ENCODE measurements around the gene PCDH9. TPM values are rescaled to one million over a fixed set of nuclear protein-coding genes. Genes with fewer than 3 reads are reported as not detected.

Gene PCDH9
- polyA plus RNA-seq, 3 donors from 2014 or later = 0.56 to 0.77 TPM; not detected in 1

GRCh38 chr13:67070306-67070705 lies 159.8 kb downstream of the PCDH9 start:
- no peak overlapping the region for H3K27ac Mint-ChIP-seq
- peaks cover 0 to 7% (median 2%) of the 10 kb centered on the region in 6 donors for H3K9me3 Mint-ChIP-seq
- peaks cover 0 to 10% of the 10 kb centered on the region in 2 donors for H3K4me1 Mint-ChIP-seq
- DNase-seq = no peak
- H3K36me3 Mint-ChIP-seq = no peaks in the 10 kb centered on the region
- H3K4me3 Mint-ChIP-seq = no peak overlapping the region
- no peaks in the 10 kb centered on the region for H3K27me3 Mint-ChIP-seq (ENCODE audit: low read depth in 3 of 3)

- Mint-ChIP-seq H3K27me3 (ENCODE audit: low read depth in 3 of 3) (no peaks in the 10 kb centered on the region), H3K9me3 (peaks cover 0 to 12% (median 2%) of the 10 kb centered on the region in 6 donors), H3K27ac (no peak overlapping the region), H3K4me3 (no peak overlapping the region), H3K36me3 (no peaks in the 10 kb centered on the region), H3K4me1 (peaks cover 0 to 10% of the 10 kb centered on the region in 2 donors)
- no peak for DNase-seq
Observed at GRCh38 chr13:67069117-67069767, 160.9 kb downstream of the PCDH9 start.

GRCh38 chr13:67064920-67065319 lies 165.2 kb downstream of the PCDH9 start:
- Mint-ChIP-seq H3K27ac (no peak overlapping the region), H3K27me3 (ENCODE audit: low read depth in 3 of 3) (no peaks in the 10 kb centered on the region), H3K9me3 (peaks cover 0 to 21% (median 1%) of the 10 kb centered on the region in 6 donors), H3K36me3 (no peaks in the 10 kb centered on the region), H3K4me1 (no peaks in the 10 kb centered on the region), H3K4me3 (no peak overlapping the region)
- DNase-seq = no peak

- DNase-seq = no peak
- Mint-ChIP-seq H3K4me3 (no peak overlapping the region), H3K4me1 (no peaks in the 10 kb centered on the region)
Observed at GRCh38 chr13:67063036-67063435, 167.1 kb downstream of the PCDH9 start.

GRCh38 chr13:67062160-67062559 lies 168.0 kb downstream of the PCDH9 start:
- Mint-ChIP-seq H3K4me1 (no peaks in the 10 kb centered on the region), H3K27me3 (ENCODE audit: low read depth in 3 of 3) (no peaks in the 10 kb centered on the region), H3K9me3 (peaks cover 0 to 26% (median under 1%) of the 10 kb centered on the region in 6 donors), H3K4me3 (no peak overlapping the region), H3K36me3 (no peaks in the 10 kb centered on the region), H3K27ac (no peak overlapping the region)
- DNase-seq = no peak

More at GRCh38 chr13:67063036-67063435, 167.1 kb downstream of the PCDH9 start:
- Mint-ChIP-seq H3K27me3 (ENCODE audit: low read depth in 3 of 3) (no peaks in the 10 kb centered on the region), H3K9me3 (peaks cover 0 to 23% (median under 1%) of the 10 kb centered on the region in 6 donors), H3K27ac (no peak overlapping the region), H3K36me3 (no peaks in the 10 kb centered on the region)

- no peaks in the 10 kb centered on the region for H3K27me3 Mint-ChIP-seq (ENCODE audit: low read depth in 3 of 3)
- H3K4me1 Mint-ChIP-seq = no peaks in the 10 kb centered on the region
- no peak overlapping the region for H3K27ac Mint-ChIP-seq
- DNase-seq = no peak
- H3K9me3 Mint-ChIP-seq = peaks cover 0 to 28% (median under 1%) of the 10 kb centered on the region in 6 donors
- no peaks in the 10 kb centered on the region for H3K36me3 Mint-ChIP-seq
- no peak overlapping the region for H3K4me3 Mint-ChIP-seq
Observed at GRCh38 chr13:67061750-67062149, 168.4 kb downstream of the PCDH9 start.

- Mint-ChIP-seq H3K4me3 (no peak overlapping the region), H3K27ac (no peak overlapping the region)
Observed at GRCh38 chr13:67052550-67053490, 177.3 kb downstream of the PCDH9 start.

GRCh38 chr13:67049744-67050143 lies 180.4 kb downstream of the PCDH9 start:
- no peaks in the 10 kb centered on the region for H3K36me3 Mint-ChIP-seq

More at GRCh38 chr13:67052550-67053490, 177.3 kb downstream of the PCDH9 start:
- Mint-ChIP-seq H3K4me1 (peaks cover 0 to 1% of the 10 kb centered on the region in 2 donors), H3K27me3 (ENCODE audit: low read depth in 3 of 3) (no peaks in the 10 kb centered on the region), H3K9me3 (peaks cover 0 to 24% (median 4%) of the 10 kb centered on the region in 6 donors), H3K36me3 (no peaks in the 10 kb centered on the region)
- DNase-seq = no peak

GRCh38 chr13:67048821-67049150 lies 181.3 kb downstream of the PCDH9 start:
- Mint-ChIP-seq H3K27me3 (ENCODE audit: low read depth in 3 of 3) (no peaks in the 10 kb centered on the region), H3K9me3 (peaks cover 0 to 31% (median 4%) of the 10 kb centered on the region in 6 donors), H3K4me3 (no peak overlapping the region), H3K4me1 (peaks cover 0 to 1% of the 10 kb centered on the region in 2 donors), H3K27ac (no peak overlapping the region), H3K36me3 (no peaks in the 10 kb centered on the region)
- no peak for DNase-seq

More at GRCh38 chr13:67049744-67050143, 180.4 kb downstream of the PCDH9 start:
- Mint-ChIP-seq H3K27ac (no peak overlapping the region), H3K9me3 (peaks cover 0 to 27% (median 4%) of the 10 kb centered on the region in 6 donors), H3K4me1 (peaks cover 0 to 1% of the 10 kb centered on the region in 2 donors), H3K4me3 (no peak overlapping the region), H3K27me3 (ENCODE audit: low read depth in 3 of 3) (no peaks in the 10 kb centered on the region)
- DNase-seq = no peak

- Mint-ChIP-seq H3K9me3 (peaks cover 0 to 29% (median 4%) of the 10 kb centered on the region in 6 donors), H3K4me1 (peaks cover 0 to 1% of the 10 kb centered on the region in 2 donors), H3K36me3 (no peaks in the 10 kb centered on the region), H3K27me3 (ENCODE audit: low read depth in 3 of 3) (no peaks in the 10 kb centered on the region), H3K4me3 (no peak overlapping the region), H3K27ac (peak overlapping the region in 1 of 6 donors; percentile 31)
- no peak for DNase-seq
Observed at GRCh38 chr13:67048084-67048820, 181.9 kb downstream of the PCDH9 start.

- Mint-ChIP-seq H3K27ac (no peak overlapping the region), H3K4me3 (no peak overlapping the region), H3K4me1 (peaks cover 0 to 1% of the 10 kb centered on the region in 2 donors), H3K27me3 (ENCODE audit: low read depth in 3 of 3) (no peaks in the 10 kb centered on the region), H3K9me3 (peaks cover 0 to 19% (median 0%) of the 10 kb centered on the region in 6 donors), H3K36me3 (no peaks in the 10 kb centered on the region)
- DNase-seq = no peak
Observed at GRCh38 chr13:67045357-67045756, 184.8 kb downstream of the PCDH9 start.

GRCh38 chr13:67043901-67044300 lies 186.2 kb downstream of the PCDH9 start:
- H3K9me3 Mint-ChIP-seq = peaks cover 0 to 19% (median 0%) of the 10 kb centered on the region in 6 donors
- H3K27me3 Mint-ChIP-seq (ENCODE audit: low read depth in 3 of 3) = no peaks in the 10 kb centered on the region
- H3K27ac Mint-ChIP-seq = no peak overlapping the region
- no peak for DNase-seq
- no peaks in the 10 kb centered on the region for H3K36me3 Mint-ChIP-seq
- H3K4me3 Mint-ChIP-seq = no peak overlapping the region
- peaks cover 0 to 1% of the 10 kb centered on the region in 2 donors for H3K4me1 Mint-ChIP-seq

GRCh38 chr13:67042556-67042955 lies 187.6 kb downstream of the PCDH9 start:
- H3K27ac Mint-ChIP-seq = no peak overlapping the region
- no peak overlapping the region for H3K4me3 Mint-ChIP-seq
- peaks cover 0 to 19% (median under 1%) of the 10 kb centered on the region in 6 donors for H3K9me3 Mint-ChIP-seq
- H3K36me3 Mint-ChIP-seq = no peaks in the 10 kb centered on the region
- DNase-seq = no peak
- H3K4me1 Mint-ChIP-seq = no peaks in the 10 kb centered on the region
- no peaks in the 10 kb centered on the region for H3K27me3 Mint-ChIP-seq (ENCODE audit: low read depth in 3 of 3)
